ENCODE data around the gene XIRP2.

DNA sequence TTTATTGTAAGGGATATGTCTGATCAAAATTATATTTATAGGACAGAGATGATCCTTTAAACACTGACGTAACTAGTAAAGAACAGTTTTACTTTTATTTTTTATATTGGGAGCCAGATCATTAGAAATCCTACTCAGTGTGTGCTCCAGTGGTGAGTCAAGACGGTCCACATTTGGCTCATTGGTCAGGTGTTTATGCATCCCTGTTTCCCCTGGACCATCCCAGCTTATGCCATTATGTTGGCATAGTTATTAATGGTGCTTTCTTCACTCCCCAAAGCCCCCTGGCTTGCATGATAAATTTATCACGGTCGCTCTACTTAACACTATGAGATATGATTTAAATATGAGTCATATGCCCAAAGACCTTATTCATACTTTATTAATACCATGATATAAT is 293.4 kb downstream of the XIRP2 start:
- no peak for TF ChIP-seq POLR2A (IDR thresholded peaks at IDR 0.05; ENCODE audit: control extremely low read depth in 1 of 2, low read depth in 2 of 2, low read length in 2 of 2)
- TF ChIP-seq CTCF (IDR thresholded peaks at IDR 0.05; ENCODE audit: control extremely low read depth in 1 of 3, insufficient read depth in 1 of 3, low read depth in 1 of 3, low read length in 3 of 3), result no peak
- no peak for TF ChIP-seq CBX5 (IDR thresholded peaks at IDR 0.05; ENCODE audit: low read depth, low read length)

Measured in H1 (cell line).